BLaER1 (cell line): ENCODE results near the gene SLC2A14.
A peak's percentile ranks its signal among the peaks of the same experiment; 100 is the strongest.
"Not testable (repeated sequence)": the region's sequence is repeated elsewhere in the genome, so short reads cannot be mapped to it uniquely, and the experiment has no call there.

Experiments
- H3K27ac ChIP-seq: shearing (Covaris generic); formaldehyde crosslinking; 2 replicates; pipeline ENCODE4 v1.8.1; 2022
- H3K27me3 ChIP-seq: shearing (Covaris generic); formaldehyde crosslinking; 2 replicates; pipeline ENCODE4 v1.8.1; 2022
- H3K36me3 ChIP-seq: shearing (Covaris generic); formaldehyde crosslinking; 2 replicates; pipeline ENCODE4 v1.8.1; 2022
- H3K4me1 ChIP-seq: shearing (Covaris generic); formaldehyde crosslinking; 2 replicates; pipeline ENCODE4 v1.8.1; 2022
- H3K4me2 ChIP-seq: shearing (Covaris generic); formaldehyde crosslinking; 2 replicates; pipeline ENCODE4 v1.8.1; 2022
- H3K4me3 ChIP-seq: shearing (Covaris generic); formaldehyde crosslinking; 2 replicates; pipeline ENCODE4 v1.8.1; 2022
- H3K9ac ChIP-seq: shearing (Covaris generic); formaldehyde crosslinking; 2 replicates; pipeline ENCODE4 v1.8.1; 2022
- H3K9me3 ChIP-seq: shearing (Covaris generic); formaldehyde crosslinking; 2 replicates; pipeline ENCODE4 v1.8.1; 2022
- H4K20me1 ChIP-seq: shearing (Covaris generic); formaldehyde crosslinking; 2 replicates; pipeline ENCODE4 v1.8.1; 2022
- Cebpa-rat ChIP-seq: shearing (Covaris generic); IDR thresholded peaks from 2 replicates; pipeline ENCODE4 v1.8.1; 2022

The SLC2A14 gene

DNA sequence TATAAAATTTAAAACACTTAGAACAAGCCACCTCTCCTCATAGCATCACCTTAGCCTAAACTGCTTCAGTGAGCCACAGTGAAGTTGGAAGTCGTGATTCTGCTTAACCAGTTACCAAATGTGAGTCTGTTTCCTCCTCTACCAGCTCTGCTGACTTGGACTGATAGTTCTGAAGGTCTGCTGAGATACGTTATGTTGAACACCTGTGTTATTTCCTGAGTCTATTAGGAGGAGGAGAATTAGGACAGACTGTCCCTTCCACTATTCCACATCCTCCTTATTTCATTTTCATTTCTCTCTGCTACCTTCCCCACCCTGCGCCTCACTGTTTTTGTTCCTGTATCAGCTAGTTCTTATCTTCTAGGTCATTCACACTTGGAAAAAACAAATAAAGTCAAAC is 2.4 kb downstream of the SLC2A14 start:
- Histone ChIP-seq H3K36me3 (no peaks in the 10 kb centered on the region), H4K20me1 (no peaks in the 10 kb centered on the region), H3K27ac (no peak overlapping the region), H3K27me3 (no peaks in the 10 kb centered on the region), H3K9ac (no peak overlapping the region), H3K4me1 (peaks cover 13% of the 10 kb centered on the region; the same call in 1 of the 2 replicates), H3K4me2 (no peak overlapping the region), H3K4me3 (no peak overlapping the region), H3K9me3 (peaks cover 11% of the 10 kb centered on the region)
- no peak for TF ChIP-seq Cebpa-rat

DNA sequence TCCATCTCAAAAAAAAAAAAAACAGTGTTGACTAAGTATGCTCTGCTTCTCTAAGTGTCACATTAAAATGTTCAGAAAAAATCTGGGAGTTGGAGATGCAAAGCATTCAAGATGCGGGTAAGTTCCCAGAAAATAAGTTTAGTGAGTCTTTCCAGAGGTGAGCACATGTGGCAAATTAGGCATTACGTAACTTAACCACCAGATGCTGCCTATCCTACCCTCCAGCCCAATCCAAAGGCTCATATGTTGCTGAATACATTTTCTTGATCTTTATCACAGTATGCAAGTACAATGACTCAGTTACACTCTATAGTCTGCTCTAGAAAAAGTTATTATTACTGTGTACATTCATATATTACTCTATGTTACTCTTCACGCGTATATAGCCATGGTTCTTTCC is 3.6 kb downstream of the SLC2A14 start:
- Histone ChIP-seq H3K36me3 (no peaks in the 10 kb centered on the region), H3K27ac (no peak overlapping the region)

DNA sequence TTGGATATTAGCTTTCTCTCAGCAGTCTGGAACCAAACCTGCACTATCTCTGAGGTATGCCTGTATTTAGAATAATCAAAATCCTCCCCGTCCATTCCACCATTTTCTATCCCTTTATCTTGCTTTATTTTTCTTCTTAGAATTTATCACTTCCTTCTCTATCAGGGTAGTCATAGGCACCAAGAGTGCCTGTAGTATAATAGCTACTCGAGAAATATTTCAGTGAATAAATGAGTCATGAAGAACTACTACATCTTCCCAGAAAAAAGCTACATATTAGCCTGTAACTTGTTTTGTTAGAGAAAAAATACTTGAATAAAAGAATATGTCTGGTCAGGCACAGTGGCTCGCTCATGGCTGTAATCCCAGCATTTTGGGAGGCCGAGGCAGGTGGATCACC is 4.3 kb downstream of the SLC2A14 start:
- H3K36me3 ChIP-seq = no peaks in the 10 kb centered on the region
- peaks cover 11% of the 10 kb centered on the region for H3K9me3 ChIP-seq
- peaks cover 29% of the 10 kb centered on the region for H3K4me1 ChIP-seq
- no peak overlapping the region for H3K4me3 ChIP-seq
- H3K9ac ChIP-seq = no peak overlapping the region
- H3K27ac ChIP-seq = no peak overlapping the region
- no peak for TF ChIP-seq Cebpa-rat
- H4K20me1 ChIP-seq = no peaks in the 10 kb centered on the region
- H3K27me3 ChIP-seq = no peaks in the 10 kb centered on the region
- H3K4me2 ChIP-seq = no peak overlapping the region

More for the DNA sequence above, 3.6 kb downstream of the SLC2A14 start:
- Histone ChIP-seq H3K27me3 (no peaks in the 10 kb centered on the region), H4K20me1 (no peaks in the 10 kb centered on the region), H3K4me1 (peaks cover 22% of the 10 kb centered on the region), H3K4me3 (no peak overlapping the region), H3K9ac (no peak overlapping the region), H3K4me2 (no peak overlapping the region), H3K9me3 (peaks cover 11% of the 10 kb centered on the region)
- TF ChIP-seq Cebpa-rat = no peak

DNA sequence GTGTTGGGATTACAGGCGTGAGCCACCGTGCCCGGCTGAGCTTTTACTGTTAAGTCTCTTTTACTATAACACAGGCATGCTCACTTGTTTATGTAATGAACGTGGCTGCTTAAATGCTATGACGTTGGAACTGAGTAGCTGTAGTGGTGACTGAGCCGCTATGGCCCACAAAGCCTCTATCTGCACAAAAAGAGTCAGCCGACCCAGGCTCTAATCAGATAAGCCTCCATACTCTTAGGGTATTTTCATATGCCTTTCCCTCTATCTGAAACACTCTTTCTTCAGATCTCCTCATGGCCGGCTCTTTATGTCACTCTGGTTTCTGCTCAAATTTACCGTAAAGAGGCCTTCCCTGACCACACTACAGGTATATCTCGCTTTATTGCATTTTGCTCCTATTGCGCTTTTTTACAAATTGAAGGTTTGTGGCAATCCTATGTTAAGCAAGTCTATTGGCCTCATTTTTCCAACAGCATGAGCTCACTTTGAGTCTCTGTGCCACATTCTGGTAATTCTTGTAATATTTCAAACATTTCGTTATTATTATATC is 8.0 kb downstream of the SLC2A14 start:
- Histone ChIP-seq H3K36me3 (no peaks in the 10 kb centered on the region), H3K4me3 (no peak overlapping the region), H3K27me3 (no peaks in the 10 kb centered on the region), H3K9me3 (no peaks in the 10 kb centered on the region), H3K4me1 (peaks cover 38% of the 10 kb centered on the region), H3K27ac (no peak overlapping the region), H4K20me1 (no peaks in the 10 kb centered on the region), H3K9ac (no peak overlapping the region), H3K4me2 (peak overlapping the region; percentile 71)
- no peak for TF ChIP-seq Cebpa-rat

DNA sequence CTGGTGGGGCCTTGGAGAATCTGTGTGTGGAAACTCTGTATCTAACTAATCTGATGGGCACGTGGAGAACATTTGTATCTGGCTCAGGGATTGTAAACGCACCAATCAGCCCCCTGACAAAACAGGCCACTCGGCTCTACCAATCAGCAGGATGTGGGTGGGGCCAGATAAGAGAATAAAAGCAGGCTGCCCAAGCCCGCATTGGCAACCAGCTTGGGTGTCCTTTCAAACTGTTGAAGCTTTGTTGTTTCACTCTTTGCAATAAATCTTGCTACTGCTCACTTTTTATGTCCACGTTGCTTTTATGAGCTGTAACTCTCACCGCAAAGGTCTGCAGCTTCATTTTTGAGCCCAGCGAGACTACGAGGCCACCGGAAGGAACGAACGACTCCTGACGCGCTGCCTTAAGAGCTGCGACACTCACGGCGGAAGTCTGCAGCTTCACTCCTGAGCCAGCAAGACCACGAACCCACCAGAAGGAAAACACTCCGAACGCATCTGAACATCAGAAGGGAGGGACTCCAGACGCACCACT is 9.8 kb downstream of the SLC2A14 start:
- H3K4me3 ChIP-seq, H3K9ac ChIP-seq, H3K9me3 ChIP-seq, H3K27me3 ChIP-seq, H4K20me1 ChIP-seq, H3K27ac ChIP-seq, H3K36me3 ChIP-seq: not testable (repeated sequence)
- peaks cover 38% of the 10 kb centered on the region for H3K4me1 ChIP-seq
- H3K4me2 ChIP-seq = peak overlapping the region; percentile 71

DNA sequence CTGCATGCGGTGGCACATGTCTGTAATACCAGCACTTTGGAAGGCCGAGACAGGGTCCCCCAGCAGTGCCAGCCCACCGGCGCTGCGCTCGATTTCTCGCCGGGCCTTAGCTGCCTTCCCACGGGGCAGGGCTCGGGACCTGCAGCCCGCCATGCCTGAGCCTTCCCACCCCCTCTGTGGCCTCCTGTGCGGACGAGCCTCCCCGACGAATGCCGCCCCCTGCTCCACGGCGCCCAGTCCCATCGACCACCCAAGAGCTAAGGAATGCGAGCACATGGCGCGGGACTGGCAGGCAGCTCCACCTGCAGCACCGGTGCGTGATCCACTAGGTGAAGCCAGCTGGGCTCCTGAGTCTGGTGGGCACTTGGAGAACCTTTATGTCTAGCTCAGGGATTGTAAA is 10.4 kb downstream of the SLC2A14 start:
- not testable (repeated sequence) for H3K27me3 ChIP-seq, H3K9me3 ChIP-seq, H3K4me3 ChIP-seq, H4K20me1 ChIP-seq, H3K36me3 ChIP-seq, H3K4me2 ChIP-seq, H3K27ac ChIP-seq, H3K9ac ChIP-seq
- H3K4me1 ChIP-seq = peaks cover 38% of the 10 kb centered on the region

DNA sequence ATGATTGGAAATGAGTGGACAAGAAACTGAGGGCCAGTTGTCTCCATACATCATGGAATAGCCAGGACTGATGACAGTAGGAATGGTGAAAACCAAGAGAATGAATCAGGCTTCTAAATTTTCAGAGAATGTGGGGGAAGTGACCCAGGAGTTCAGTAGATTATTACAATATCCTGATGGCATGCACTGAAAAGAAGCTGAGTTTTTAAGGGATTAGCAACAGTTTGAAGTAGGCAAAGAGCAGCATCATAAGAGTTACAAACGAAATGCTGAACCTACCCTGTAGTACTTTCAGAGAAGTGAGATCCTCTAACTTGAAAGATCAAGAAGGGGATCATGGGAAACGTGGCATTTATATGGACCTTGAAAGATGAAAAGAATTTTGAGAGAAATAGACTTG is 13.2 kb downstream of the SLC2A14 start:
- TF ChIP-seq Cebpa-rat = no peak
- H3K9ac ChIP-seq = no peak overlapping the region
- peaks cover 27% of the 10 kb centered on the region for H3K4me1 ChIP-seq
- H3K27ac ChIP-seq = no peak overlapping the region
- H3K4me3 ChIP-seq = no peak overlapping the region
- no peaks in the 10 kb centered on the region for H3K9me3 ChIP-seq
- H3K27me3 ChIP-seq = no peaks in the 10 kb centered on the region
- no peak overlapping the region for H3K4me2 ChIP-seq
- H4K20me1 ChIP-seq = no peaks in the 10 kb centered on the region
- no peaks in the 10 kb centered on the region for H3K36me3 ChIP-seq

DNA sequence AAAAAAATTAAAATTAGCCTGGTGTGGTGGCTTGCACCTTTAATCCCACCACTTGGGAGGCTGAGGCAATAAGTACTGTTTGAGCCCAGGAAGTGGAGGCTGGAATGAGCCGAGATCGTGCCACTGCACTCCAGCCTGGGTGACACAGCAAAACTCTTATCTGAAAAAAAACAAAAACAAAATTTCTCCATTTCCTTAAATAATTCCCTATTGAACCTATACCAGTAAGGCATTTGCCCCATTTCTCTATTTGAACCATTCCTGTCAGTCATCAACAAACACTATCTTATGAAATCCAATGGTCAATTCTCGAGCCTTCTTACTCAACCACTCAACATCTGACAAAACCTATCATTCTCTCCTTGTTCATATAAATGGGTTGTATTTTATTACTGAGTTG is 14.7 kb downstream of the SLC2A14 start:
- no peak overlapping the region for H3K9ac ChIP-seq

DNA sequence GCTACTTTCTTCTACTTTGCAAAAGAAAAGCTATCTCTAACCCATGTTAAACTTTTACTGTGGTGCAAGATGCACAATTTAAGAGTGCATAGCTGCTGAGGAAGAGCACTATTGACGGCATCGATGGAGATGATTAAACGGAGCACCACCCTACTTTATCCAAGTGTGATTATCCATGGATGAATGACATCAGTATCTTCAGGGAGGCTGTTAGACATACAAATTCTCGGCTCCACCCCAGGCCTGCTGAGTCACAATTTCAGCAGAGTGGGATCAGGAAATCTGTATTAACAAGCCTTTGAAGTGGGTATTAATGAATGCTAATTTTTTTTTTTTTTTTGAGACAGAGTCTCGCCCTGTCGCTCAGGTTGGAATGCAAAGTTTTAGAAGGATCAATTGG is 16.2 kb downstream of the SLC2A14 start:
- H3K4me3 ChIP-seq = no peak overlapping the region
- H3K9ac ChIP-seq = no peak overlapping the region

More for the DNA sequence above, 14.7 kb downstream of the SLC2A14 start:
- no peaks in the 10 kb centered on the region for H3K36me3 ChIP-seq
- no peaks in the 10 kb centered on the region for H4K20me1 ChIP-seq
- peaks cover 11% of the 10 kb centered on the region for H3K4me1 ChIP-seq
- no peak overlapping the region for H3K27ac ChIP-seq
- no peak for TF ChIP-seq Cebpa-rat
- H3K9me3 ChIP-seq = no peaks in the 10 kb centered on the region
- no peak overlapping the region for H3K4me3 ChIP-seq
- no peak overlapping the region for H3K4me2 ChIP-seq
- H3K27me3 ChIP-seq = no peaks in the 10 kb centered on the region

DNA sequence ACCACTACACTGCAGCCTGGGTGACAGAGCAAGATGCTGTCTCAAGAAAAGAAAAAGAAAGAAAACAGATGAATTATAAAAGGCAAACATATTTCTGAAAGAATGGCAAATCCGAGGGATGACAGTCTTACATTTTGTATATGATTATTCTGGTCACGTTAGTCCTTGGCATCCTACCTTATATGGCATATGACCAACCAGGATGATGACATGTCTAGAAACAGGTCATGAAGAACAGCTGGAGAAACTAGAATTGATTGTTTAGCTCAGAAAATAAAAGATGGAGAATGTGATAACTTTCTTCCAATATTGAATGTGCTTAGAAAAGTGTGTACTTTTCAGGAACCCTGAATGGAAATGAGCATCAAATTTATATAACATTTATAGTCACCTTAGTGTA is 19.2 kb downstream of the SLC2A14 start:
- Histone ChIP-seq H3K36me3 (no peaks in the 10 kb centered on the region), H3K9me3 (no peaks in the 10 kb centered on the region), H3K4me1 (no peaks in the 10 kb centered on the region; the same call in 1 of the 2 replicates), H3K27me3 (no peaks in the 10 kb centered on the region), H3K4me3 (no peak overlapping the region), H3K27ac (no peak overlapping the region), H4K20me1 (no peaks in the 10 kb centered on the region), H3K9ac (no peak overlapping the region), H3K4me2 (no peak overlapping the region)
- no peak for TF ChIP-seq Cebpa-rat

More for the DNA sequence above, 16.2 kb downstream of the SLC2A14 start:
- no peak for TF ChIP-seq Cebpa-rat
- no peaks in the 10 kb centered on the region for H3K9me3 ChIP-seq
- H3K36me3 ChIP-seq = no peaks in the 10 kb centered on the region
- H3K4me1 ChIP-seq = peaks cover 7% of the 10 kb centered on the region; the same call in 1 of the 2 replicates
- H3K27ac ChIP-seq = no peak overlapping the region
- H4K20me1 ChIP-seq = no peaks in the 10 kb centered on the region
- no peaks in the 10 kb centered on the region for H3K27me3 ChIP-seq
- no peak overlapping the region for H3K4me2 ChIP-seq

DNA sequence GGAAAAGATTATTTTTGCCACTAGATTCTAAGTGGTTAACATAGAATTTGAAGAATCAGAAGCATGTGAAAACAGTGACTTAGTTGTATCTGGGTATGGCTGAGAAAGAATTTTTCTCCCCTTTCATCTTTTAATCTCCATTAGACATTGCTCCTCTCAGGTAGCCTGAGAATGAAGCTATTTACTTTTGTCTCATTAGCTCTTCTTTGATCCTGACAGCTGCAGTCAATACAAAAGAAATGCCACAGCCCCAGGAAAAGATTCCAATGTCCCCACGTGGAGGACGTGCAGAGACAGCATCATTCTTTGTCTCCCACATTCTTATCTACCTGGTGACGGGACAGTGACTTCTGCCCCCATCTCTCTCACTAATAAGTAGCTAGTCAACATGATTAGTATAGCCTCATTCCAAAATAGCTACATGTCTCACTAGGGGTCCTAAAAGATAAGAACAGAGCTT is 21.1 kb downstream of the SLC2A14 start:
- not testable (repeated sequence) for H3K27me3 ChIP-seq, H3K4me2 ChIP-seq, H3K36me3 ChIP-seq, H4K20me1 ChIP-seq, H3K27ac ChIP-seq, H3K9ac ChIP-seq, H3K9me3 ChIP-seq, H3K4me3 ChIP-seq
- H3K4me1 ChIP-seq = peaks cover 14% of the 10 kb centered on the region

DNA sequence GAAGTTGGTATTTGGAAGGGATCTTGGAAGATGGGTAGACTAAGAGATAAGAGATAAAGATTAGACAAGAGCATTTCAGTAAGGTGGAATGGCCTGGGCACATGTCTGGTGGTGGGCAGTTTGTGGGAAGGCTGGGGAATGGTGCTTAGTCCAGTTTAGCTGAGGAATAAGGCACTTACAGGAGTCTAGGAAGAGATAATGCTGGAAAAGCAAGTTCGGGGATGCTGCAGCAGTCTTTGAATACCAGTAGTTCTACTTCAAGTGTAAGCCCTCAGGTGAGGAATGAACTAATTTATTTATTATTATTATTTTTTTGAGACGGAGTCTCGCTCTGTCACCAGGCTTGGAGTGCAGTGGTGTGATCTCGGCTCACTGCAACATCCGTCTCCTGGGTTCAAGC is 22.6 kb downstream of the SLC2A14 start:
- H4K20me1 ChIP-seq, H3K9ac ChIP-seq, H3K4me2 ChIP-seq, H3K36me3 ChIP-seq, H3K4me3 ChIP-seq, H3K27me3 ChIP-seq, H3K9me3 ChIP-seq, H3K27ac ChIP-seq: not testable (repeated sequence)
- H3K4me1 ChIP-seq = peaks cover 14% of the 10 kb centered on the region

DNA sequence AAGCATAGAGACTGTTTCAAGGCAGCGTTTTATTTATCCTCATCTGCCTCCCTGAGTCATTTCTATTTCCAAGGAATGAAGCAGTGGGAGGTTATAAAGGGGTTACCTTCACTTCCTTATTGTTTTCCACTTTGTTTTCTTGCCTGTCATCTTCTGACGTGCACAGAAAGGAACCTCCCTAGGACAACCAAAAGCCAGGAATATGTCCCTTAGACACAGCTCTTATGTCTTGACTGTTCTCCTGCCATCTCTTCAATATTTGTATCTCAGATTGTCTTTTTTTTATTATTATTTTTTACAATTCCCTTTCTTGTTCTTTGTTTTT is 24.7 kb downstream of the SLC2A14 start:
- peaks cover 23% of the 10 kb centered on the region for H3K4me1 ChIP-seq
- not testable (repeated sequence) for H3K4me3 ChIP-seq, H3K9ac ChIP-seq, H3K4me2 ChIP-seq, H3K9me3 ChIP-seq, H3K27me3 ChIP-seq, H3K27ac ChIP-seq, H3K36me3 ChIP-seq, H4K20me1 ChIP-seq

DNA sequence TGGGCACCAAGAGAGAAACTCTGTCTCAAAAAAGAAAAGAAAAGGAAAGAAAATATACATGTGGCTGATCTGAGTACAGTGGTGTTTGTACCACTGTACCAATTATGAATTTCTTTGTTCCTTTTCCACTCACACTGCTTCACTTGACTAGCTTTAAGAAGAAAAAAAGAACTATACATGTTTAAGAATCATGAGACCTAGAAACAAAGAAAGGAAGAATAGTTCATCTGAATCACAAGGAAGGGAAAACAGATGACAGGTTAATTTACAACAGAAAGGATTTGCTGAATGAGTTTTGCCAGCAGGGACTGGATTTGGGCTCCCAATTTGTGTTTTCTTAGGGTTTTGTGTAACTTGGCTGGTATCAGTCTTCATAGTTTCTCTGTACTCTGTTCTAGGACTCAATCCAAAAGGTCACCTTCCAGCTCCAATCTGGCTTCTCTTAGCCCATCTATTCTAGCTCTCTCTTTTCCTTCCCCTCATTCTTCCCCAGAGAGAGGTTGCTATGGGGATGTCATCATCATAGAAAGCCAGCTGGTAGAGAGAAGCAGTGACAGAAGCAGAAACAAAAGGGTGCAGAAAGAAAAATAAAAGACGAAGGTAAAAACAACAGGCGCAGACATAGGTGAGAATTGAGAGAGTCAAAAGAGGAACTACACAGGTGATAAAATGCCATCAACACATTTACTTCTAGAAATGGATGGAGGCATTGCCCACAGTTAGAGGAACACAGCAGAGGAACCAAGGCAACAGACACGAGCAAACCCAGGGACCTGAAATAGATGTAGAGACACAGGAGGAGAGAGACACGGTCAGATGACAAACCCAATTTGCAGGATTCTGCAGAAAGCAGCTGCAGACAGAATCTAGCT is 25.3 kb downstream of the SLC2A14 start:
- not testable (repeated sequence) for H3K9me3 ChIP-seq, H3K4me3 ChIP-seq, H3K27ac ChIP-seq, H3K27me3 ChIP-seq, H3K9ac ChIP-seq, H4K20me1 ChIP-seq, H3K36me3 ChIP-seq
- Histone ChIP-seq H3K4me1 (peaks cover 28% of the 10 kb centered on the region), H3K4me2 (peak overlapping the region; percentile 26; the same call in 1 of the 2 replicates)
